AG04450 (cell line): ENCODE results near the gene ATXN10. TPM values are rescaled to one million over a fixed set of nuclear protein-coding genes. Genes with fewer than 3 reads are reported as not detected.

ENCODE experiments used
- CTCF ChIA-PET: fragments of 300-600, 350-600 bp; formaldehyde crosslinking; extraction: SDS; loops from one replicate; lab custom pipeline; 2022; ENCODE audit warnings: antibody characterized with exemption, inconsistent platforms; lab: Charles Lee
- POLR2A ChIA-PET: fragments of 350-600 bp; formaldehyde crosslinking; extraction: SDS; loops from one replicate; lab custom pipeline; 2021; ENCODE audit warnings: antibody characterized with exemption, inconsistent platforms; lab: Yijun Ruan, JAX
- DNase-seq: peaks from one replicate; pipeline ENCODE4 v3.0.0-alpha.2; 2011; ENCODE audit warnings: low read depth, low spot score
- H3K27ac ChIP-seq: one replicate; pipeline ENCODE4 v1.5.1; 2012; ENCODE audit warnings: low read depth, low read length, control low read depth
- H3K27me3 ChIP-seq: one replicate; pipeline ENCODE4 v1.6.0; 2012; ENCODE audit warnings: low read length; ENCODE audit not compliant: control insufficient read depth, insufficient read depth
- H3K4me3 ChIP-seq: 2 replicates; pipeline ENCODE4 v1.5.1; 2011; ENCODE audit warnings: mild to moderate bottlenecking, low read depth, low read length, control low read depth
- H3K9me3 ChIP-seq: 2 replicates; pipeline ENCODE4 v1.5.1; 2012; ENCODE audit warnings: low read length; ENCODE audit not compliant: control insufficient read depth, insufficient read depth
- CTCF ChIP-seq: IDR thresholded peaks from 2 replicates; pipeline ENCODE4 v1.5.1; 2011; ENCODE audit warnings: low read depth, low read length, control low read depth, inconsistent platforms
- polyA plus RNA-seq: library from polyadenylated mRNA; depleted of rRNA; stranded (reverse); fragments of >200 nt; gene quantifications from 2 replicates; pipeline ENCODE4 v1.2.3, GENCODE V29; 2011

The ATXN10 gene
- polyA plus RNA-seq, 1 experiment, result 521 TPM

GRCh38 chr22:45704648-45705047, 33.0 kb downstream of the ATXN10 start:
- ChIA-PET POLR2A (no interaction called here), CTCF (no interaction called here)
- Histone ChIP-seq H3K9me3 (no peaks in the 10 kb centered on the region), H3K4me3 (no peak overlapping the region), H3K27ac (no peak overlapping the region), H3K27me3 (no peaks in the 10 kb centered on the region)
- TF ChIP-seq CTCF, result no peak
- DNase-seq, result no peak

GRCh38 chr22:45707605-45708004, 36.0 kb downstream of the ATXN10 start:
- H3K4me3 ChIP-seq, result no peak overlapping the region
- H3K27me3 ChIP-seq, result no peaks in the 10 kb centered on the region
- ChIA-PET POLR2A (no interaction called here), CTCF (no interaction called here)
- TF ChIP-seq CTCF, result no peak
- H3K27ac ChIP-seq, result no peak overlapping the region
- no peak for DNase-seq
- H3K9me3 ChIP-seq, result no peaks in the 10 kb centered on the region

- DNase-seq, result no peak
- Histone ChIP-seq H3K27ac (no peak overlapping the region), H3K27me3 (no peaks in the 10 kb centered on the region), H3K4me3 (no peak overlapping the region), H3K9me3 (no peaks in the 10 kb centered on the region)
- TF ChIP-seq CTCF, result no peak
- CTCF ChIA-PET, result no interaction called here
- POLR2A ChIA-PET, result no interaction called here
Observed at GRCh38 chr22:45708145-45708544, 36.5 kb downstream of the ATXN10 start.

GRCh38 chr22:45709060-45709739, 37.6 kb downstream of the ATXN10 start:
- Histone ChIP-seq H3K27me3 (no peaks in the 10 kb centered on the region), H3K9me3 (no peaks in the 10 kb centered on the region), H3K27ac (no peak overlapping the region), H3K4me3 (no peak overlapping the region)
- ChIA-PET POLR2A (interaction anchor here (1.5 kb wide), 1 partner anchor 49 kb away, joined by 4 read pairs; no protein-coding TSS in a partner anchor), CTCF (no interaction called here)
- no peak for DNase-seq
- no peak for TF ChIP-seq CTCF

GRCh38 chr22:45709866-45710265, 38.2 kb downstream of the ATXN10 start:
- DNase-seq, result no peak
- CTCF ChIA-PET, result interaction anchor here (0.6 to 0.8 kb wide), 2 partner anchors 65 to 260 kb away, joined by 3 read pairs; no protein-coding TSS in a partner anchor
- Histone ChIP-seq H3K4me3 (no peak overlapping the region), H3K27me3 (no peaks in the 10 kb centered on the region), H3K27ac (no peak overlapping the region), H3K9me3 (no peaks in the 10 kb centered on the region)
- TF ChIP-seq CTCF, result no peak
- POLR2A ChIA-PET, result interaction anchor here (1.5 kb wide), 1 partner anchor 49 kb away, joined by 4 read pairs; no protein-coding TSS in a partner anchor
